ENCODE measurements around the gene TCF4.

- no peak for TF ChIP-seq CTCF (IDR thresholded peaks at IDR 0.05)
- no peak for TF ChIP-seq POLR2A (IDR thresholded peaks at IDR 0.05)
These were observed 187.1 kb downstream of the TCF4 start for GRCh38 chr18:55400590-55401541.
